ENCODE data around the gene ITGB7.
"Not testable (repeated sequence)": the region's sequence is repeated elsewhere in the genome, so short reads cannot be mapped to it uniquely, and the experiment has no call there.

ITGB7 gene

DNA sequence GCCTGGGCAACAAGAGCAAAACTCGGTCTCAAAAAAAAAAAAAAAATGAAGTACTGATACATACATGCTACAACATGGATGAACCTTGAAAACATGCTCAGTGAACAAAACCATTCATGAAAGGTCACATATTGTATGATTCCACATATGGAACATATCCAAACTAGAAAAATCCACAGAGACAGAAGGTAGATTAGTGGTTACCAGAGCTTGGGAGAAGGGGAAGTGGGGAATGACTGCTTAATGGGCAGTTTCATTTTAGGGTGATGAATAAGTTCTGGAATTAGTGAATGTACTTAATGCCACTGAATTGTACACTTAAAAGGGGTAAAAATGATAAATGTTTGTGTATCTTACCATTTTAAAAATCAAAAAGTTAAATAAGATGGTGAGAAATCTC, 2.7 kb downstream of the ITGB7 start:
- DNase-seq, result peak; percentile 42
- Histone ChIP-seq H3K9me2 (replicated peaks; ENCODE audit: insufficient read depth, low read length) (no peaks in the 10 kb centered on the region), H3F3A (ENCODE audit: insufficient read depth, low read length) (peaks cover 93% of the 10 kb centered on the region), H3K36me3 (replicated peaks; ENCODE audit: insufficient read depth, low read length) (peaks cover 19% of the 10 kb centered on the region), H3K4me2 (ENCODE audit: low read depth, low read length) (peak overlapping the region; percentile 77), H3K27ac (ENCODE audit: low read length) (peak overlapping the region; percentile 99), H4K20me1 (ENCODE audit: insufficient read depth, low read length) (no peaks in the 10 kb centered on the region), H3K4me1 (ENCODE audit: low read length) (peaks cover 21% of the 10 kb centered on the region), H3K4me3 (ENCODE audit: low read length) (peak overlapping the region; percentile 94), H2AFZ (ENCODE audit: low read length) (no peak overlapping the region), H3K27me3 (replicated peaks; ENCODE audit: insufficient read depth, low read length) (no peaks in the 10 kb centered on the region), H3K9me3 (replicated peaks; ENCODE audit: insufficient read depth, low read length) (no peaks in the 10 kb centered on the region), H3K79me2 (ENCODE audit: low read length) (peaks cover 94% of the 10 kb centered on the region), H3K9ac (ENCODE audit: low read length) (peak overlapping the region; percentile 99)
- TF ChIP-seq, protein P1, sequence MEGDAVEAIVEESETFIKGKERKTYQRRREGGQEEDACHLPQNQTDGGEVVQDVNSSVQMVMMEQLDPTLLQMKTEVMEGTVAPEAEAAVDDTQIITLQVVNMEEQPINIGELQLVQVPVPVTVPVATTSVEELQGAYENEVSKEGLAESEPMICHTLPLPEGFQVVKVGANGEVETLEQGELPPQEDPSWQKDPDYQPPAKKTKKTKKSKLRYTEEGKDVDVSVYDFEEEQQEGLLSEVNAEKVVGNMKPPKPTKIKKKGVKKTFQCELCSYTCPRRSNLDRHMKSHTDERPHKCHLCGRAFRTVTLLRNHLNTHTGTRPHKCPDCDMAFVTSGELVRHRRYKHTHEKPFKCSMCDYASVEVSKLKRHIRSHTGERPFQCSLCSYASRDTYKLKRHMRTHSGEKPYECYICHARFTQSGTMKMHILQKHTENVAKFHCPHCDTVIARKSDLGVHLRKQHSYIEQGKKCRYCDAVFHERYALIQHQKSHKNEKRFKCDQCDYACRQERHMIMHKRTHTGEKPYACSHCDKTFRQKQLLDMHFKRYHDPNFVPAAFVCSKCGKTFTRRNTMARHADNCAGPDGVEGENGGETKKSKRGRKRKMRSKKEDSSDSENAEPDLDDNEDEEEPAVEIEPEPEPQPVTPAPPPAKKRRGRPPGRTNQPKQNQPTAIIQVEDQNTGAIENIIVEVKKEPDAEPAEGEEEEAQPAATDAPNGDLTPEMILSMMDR (IDR thresholded peaks at IDR 0.05; ENCODE audit: low read length), result no peak
- TF ChIP-seq EZH2phosphoT487 (IDR thresholded peaks at IDR 0.05; ENCODE audit: low read length) (no peak), EZH2 (optimal IDR thresholded peaks at IDR 0.05; ENCODE audit: low read depth, low read length) (no peak)

DNA sequence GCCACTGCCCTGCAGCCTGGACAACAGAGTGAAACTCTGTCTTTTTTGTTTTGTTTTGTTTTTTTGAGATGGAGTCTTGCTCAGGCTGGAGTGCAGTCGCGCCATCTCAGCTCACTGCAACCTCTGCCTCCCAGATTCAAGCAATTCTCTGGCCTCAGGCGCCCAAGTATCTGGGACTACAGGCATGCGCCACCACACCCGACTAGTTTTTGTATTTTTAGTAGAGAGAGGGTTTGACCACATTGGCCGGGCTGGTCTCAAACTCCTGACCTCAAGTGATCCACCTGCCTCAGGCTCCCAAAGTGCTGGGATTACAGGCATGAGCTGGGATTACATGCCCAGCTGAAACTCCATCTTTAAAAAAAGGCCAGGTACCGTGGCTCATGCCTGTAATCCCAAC, 4.7 kb downstream of the ITGB7 start:
- H2AFZ ChIP-seq (ENCODE audit: low read length); H3K9me2 ChIP-seq (replicated peaks; ENCODE audit: insufficient read depth, low read length); H3K27me3 ChIP-seq (replicated peaks; ENCODE audit: insufficient read depth, low read length); H4K20me1 ChIP-seq (ENCODE audit: insufficient read depth, low read length); H3K9me3 ChIP-seq (replicated peaks; ENCODE audit: insufficient read depth, low read length): not testable (repeated sequence)
- Histone ChIP-seq H3K79me2 (ENCODE audit: low read length) (peaks cover 95% of the 10 kb centered on the region), H3K4me2 (ENCODE audit: low read depth, low read length) (peak overlapping the region; percentile 77), H3F3A (ENCODE audit: insufficient read depth, low read length) (peaks cover 93% of the 10 kb centered on the region), H3K4me3 (ENCODE audit: low read length) (peak overlapping the region; percentile 94), H3K27ac (ENCODE audit: low read length) (peak overlapping the region; percentile 99), H3K9ac (ENCODE audit: low read length) (peak overlapping the region; percentile 99), H3K4me1 (ENCODE audit: low read length) (peaks cover 13% of the 10 kb centered on the region), H3K36me3 (replicated peaks; ENCODE audit: insufficient read depth, low read length) (peaks cover 33% of the 10 kb centered on the region)
- DNase-seq, result peak; percentile 43

DNA sequence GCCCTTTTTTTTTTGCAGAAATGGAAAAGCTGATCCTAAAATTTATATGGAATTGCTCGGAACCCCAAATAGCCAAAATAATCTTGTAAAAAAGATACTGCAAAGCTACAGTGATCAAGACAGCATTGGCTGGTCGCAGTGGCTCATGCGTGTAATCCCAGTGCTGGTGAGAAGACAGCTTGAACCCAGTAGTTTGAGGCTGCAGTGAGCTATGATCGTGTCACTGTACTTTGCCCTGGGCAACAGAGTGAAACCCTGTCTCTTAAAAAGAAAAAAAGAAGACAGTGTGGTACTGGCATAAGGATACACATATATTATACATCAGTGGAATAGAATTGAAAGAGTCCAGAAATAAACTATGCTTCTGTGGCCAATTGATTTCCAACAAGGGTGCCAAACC, 5.4 kb downstream of the ITGB7 start:
- peak overlapping the region; percentile 99 for H3K9ac ChIP-seq (ENCODE audit: low read length)
- TF ChIP-seq, protein P1 (IDR thresholded peaks at IDR 0.05; ENCODE audit: low read length), result no peak
- TF ChIP-seq EZH2phosphoT487 (IDR thresholded peaks at IDR 0.05; ENCODE audit: low read length), result no peak
- H3K27me3 ChIP-seq (replicated peaks; ENCODE audit: insufficient read depth, low read length), result no peaks in the 10 kb centered on the region
- DNase-seq, result peak; percentile 47
- H3K4me1 ChIP-seq (ENCODE audit: low read length), result peaks cover 20% of the 10 kb centered on the region
- peak overlapping the region; percentile 94 for H3K4me3 ChIP-seq (ENCODE audit: low read length)
- no peak overlapping the region for H2AFZ ChIP-seq (ENCODE audit: low read length)
- H3K36me3 ChIP-seq (replicated peaks; ENCODE audit: insufficient read depth, low read length), result peaks cover 36% of the 10 kb centered on the region
- peaks cover 95% of the 10 kb centered on the region for H3F3A ChIP-seq (ENCODE audit: insufficient read depth, low read length)
- no peaks in the 10 kb centered on the region for H3K9me3 ChIP-seq (replicated peaks; ENCODE audit: insufficient read depth, low read length)
- peaks cover 8% of the 10 kb centered on the region for H4K20me1 ChIP-seq (ENCODE audit: insufficient read depth, low read length)
- H3K79me2 ChIP-seq (ENCODE audit: low read length), result peaks cover 95% of the 10 kb centered on the region
- H3K4me2 ChIP-seq (ENCODE audit: low read depth, low read length), result peak overlapping the region; percentile 77
- H3K9me2 ChIP-seq (replicated peaks; ENCODE audit: insufficient read depth, low read length), result no peaks in the 10 kb centered on the region
- peak overlapping the region; percentile 99 for H3K27ac ChIP-seq (ENCODE audit: low read length)

DNA sequence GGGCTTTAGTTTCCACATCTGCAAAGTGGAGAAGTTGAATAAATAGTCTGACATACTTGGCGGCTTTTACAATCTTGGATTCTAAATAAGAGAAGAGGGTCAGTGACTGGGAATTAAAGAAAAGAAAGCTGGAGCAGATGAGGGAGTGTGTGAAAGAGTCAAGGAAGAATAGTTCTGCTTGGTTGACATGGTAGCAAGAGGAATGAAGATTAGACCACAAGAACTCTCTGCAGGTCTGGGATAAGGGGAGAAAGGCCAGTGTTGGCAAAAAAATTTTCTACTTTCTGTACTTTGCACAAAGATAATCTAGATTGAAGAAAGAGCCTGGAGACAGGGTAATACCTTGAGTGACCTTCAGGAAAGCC, 5.9 kb downstream of the ITGB7 start:
- DNase-seq, result no peak
- Histone ChIP-seq H3K36me3 (replicated peaks; ENCODE audit: insufficient read depth, low read length) (peaks cover 36% of the 10 kb centered on the region), H3K4me1 (ENCODE audit: low read length) (peaks cover 24% of the 10 kb centered on the region), H3K27ac (ENCODE audit: low read length) (peak overlapping the region; percentile 99), H3K27me3 (replicated peaks; ENCODE audit: insufficient read depth, low read length) (no peaks in the 10 kb centered on the region), H3K9me2 (replicated peaks; ENCODE audit: insufficient read depth, low read length) (no peaks in the 10 kb centered on the region), H2AFZ (ENCODE audit: low read length) (no peak overlapping the region), H3K4me3 (ENCODE audit: low read length) (peak overlapping the region; percentile 94), H4K20me1 (ENCODE audit: insufficient read depth, low read length) (peaks cover 12% of the 10 kb centered on the region), H3K9me3 (replicated peaks; ENCODE audit: insufficient read depth, low read length) (no peaks in the 10 kb centered on the region), H3K79me2 (ENCODE audit: low read length) (peaks cover 95% of the 10 kb centered on the region), H3F3A (ENCODE audit: insufficient read depth, low read length) (peaks cover 95% of the 10 kb centered on the region), H3K9ac (ENCODE audit: low read length) (peak overlapping the region; percentile 99), H3K4me2 (ENCODE audit: low read depth, low read length) (peak overlapping the region; percentile 77)
- no peak for TF ChIP-seq EZH2phosphoT487 (IDR thresholded peaks at IDR 0.05; ENCODE audit: low read length)
- TF ChIP-seq EZH2 (optimal IDR thresholded peaks at IDR 0.05; ENCODE audit: low read depth, low read length), result no peak
- TF ChIP-seq, protein P1 (IDR thresholded peaks at IDR 0.05; ENCODE audit: low read length), result no peak

Measured in MM.1S (cell line).